Measurements from ENCODE around the gene MPST.

Gene MPST

GRCh38 chr22:37022483-37023337 lies 3.2 kb downstream of the MPST start:
- TF ChIP-seq EZH2phosphoT487 (IDR thresholded peaks at IDR 0.05; ENCODE audit: low read depth), result no peak
- TF ChIP-seq CTCF (IDR thresholded peaks at IDR 0.05; ENCODE audit: low read depth, low read length), result no peak
- peaks cover 12% of the 10 kb centered on the region for H3K4me1 ChIP-seq (ENCODE audit: low read length)
- no peak overlapping the region for H2AFZ ChIP-seq (ENCODE audit: low read depth, low read length)
- H3K36me3 ChIP-seq (replicated peaks; ENCODE audit: low read depth, low read length), result peaks cover 13% of the 10 kb centered on the region
- H3K9ac ChIP-seq (ENCODE audit: low read length), result no peak overlapping the region
- H3K79me2 ChIP-seq (ENCODE audit: low read length), result no peaks in the 10 kb centered on the region; the same call in 1 of the 2 replicates
- no peak overlapping the region for H3K4me2 ChIP-seq (ENCODE audit: low read length)
- H4K20me1 ChIP-seq (ENCODE audit: insufficient read depth, low read length), result no peaks in the 10 kb centered on the region
- H3K9me3 ChIP-seq (ENCODE audit: insufficient read depth, low read length), result no peaks in the 10 kb centered on the region
- H3K4me3 ChIP-seq (ENCODE audit: low read length), result no peak overlapping the region
- no peaks in the 10 kb centered on the region for H3K27me3 ChIP-seq (ENCODE audit: low read depth, low read length)
- H3K27ac ChIP-seq (ENCODE audit: low read length), result no peak overlapping the region

DNA sequence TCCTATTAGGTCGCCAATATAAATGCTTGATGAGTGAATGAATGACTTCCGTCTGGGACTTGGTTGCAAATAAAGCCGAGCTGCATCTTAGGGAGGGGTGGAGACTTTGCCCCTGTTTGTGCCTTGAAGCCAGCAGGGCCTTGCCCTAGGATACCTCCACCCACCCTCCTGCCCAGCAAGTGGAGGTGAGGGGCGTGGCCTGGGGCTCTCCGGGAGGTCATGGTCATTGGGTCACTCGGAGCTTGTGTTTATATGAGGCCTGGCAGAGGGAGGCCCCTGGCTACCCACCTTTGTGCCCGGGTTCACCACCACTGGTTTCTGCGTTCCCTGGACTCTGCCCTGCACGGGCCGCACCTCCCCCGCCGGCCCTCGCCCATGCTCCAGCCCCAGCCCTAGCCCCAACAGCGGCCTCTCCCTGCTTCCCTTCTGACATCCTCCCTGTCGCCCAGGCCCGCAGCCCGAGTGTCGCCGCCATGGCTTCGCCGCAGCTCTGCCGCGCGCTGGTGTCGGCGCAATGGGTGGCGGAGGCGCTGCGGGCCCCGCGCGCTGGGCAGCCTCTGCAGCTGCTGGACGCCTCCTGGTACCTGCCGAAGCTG lies 4.3 kb downstream of the MPST start:
- Histone ChIP-seq H3K27me3 (ENCODE audit: low read depth, low read length) (no peaks in the 10 kb centered on the region), H2AFZ (ENCODE audit: low read depth, low read length) (no peak overlapping the region), H3K4me3 (ENCODE audit: low read length) (no peak overlapping the region), H3K4me2 (ENCODE audit: low read length) (no peak overlapping the region), H3K9ac (ENCODE audit: low read length) (no peak overlapping the region), H4K20me1 (ENCODE audit: insufficient read depth, low read length) (no peaks in the 10 kb centered on the region), H3K4me1 (ENCODE audit: low read length) (peaks cover 8% of the 10 kb centered on the region), H3K79me2 (ENCODE audit: low read length) (no peaks in the 10 kb centered on the region; the same call in 1 of the 2 replicates), H3K36me3 (replicated peaks; ENCODE audit: low read depth, low read length) (peaks cover 16% of the 10 kb centered on the region), H3K27ac (ENCODE audit: low read length) (no peak overlapping the region), H3K9me3 (ENCODE audit: insufficient read depth, low read length) (no peaks in the 10 kb centered on the region)
- no peak for TF ChIP-seq CTCF (IDR thresholded peaks at IDR 0.05; ENCODE audit: low read depth, low read length)
- no peak for TF ChIP-seq EZH2phosphoT487 (IDR thresholded peaks at IDR 0.05; ENCODE audit: low read depth)

GRCh38 chr22:37024339-37025157 lies 5.0 kb downstream of the MPST start:
- no peaks in the 10 kb centered on the region for H4K20me1 ChIP-seq (ENCODE audit: insufficient read depth, low read length)
- no peak overlapping the region for H3K4me3 ChIP-seq (ENCODE audit: low read length)
- peaks cover 8% of the 10 kb centered on the region for H3K4me1 ChIP-seq (ENCODE audit: low read length)
- H3K36me3 ChIP-seq (replicated peaks; ENCODE audit: low read depth, low read length), result peaks cover 20% of the 10 kb centered on the region
- H3K79me2 ChIP-seq (ENCODE audit: low read length), result no peaks in the 10 kb centered on the region; the same call in 1 of the 2 replicates
- no peak overlapping the region for H3K27ac ChIP-seq (ENCODE audit: low read length)
- H3K4me2 ChIP-seq (ENCODE audit: low read length), result no peak overlapping the region
- no peak overlapping the region for H2AFZ ChIP-seq (ENCODE audit: low read depth, low read length)
- no peaks in the 10 kb centered on the region for H3K27me3 ChIP-seq (ENCODE audit: low read depth, low read length)
- TF ChIP-seq CTCF (IDR thresholded peaks at IDR 0.05; ENCODE audit: low read depth, low read length), result no peak
- no peak for TF ChIP-seq EZH2phosphoT487 (IDR thresholded peaks at IDR 0.05; ENCODE audit: low read depth)
- no peak overlapping the region for H3K9ac ChIP-seq (ENCODE audit: low read length)
- H3K9me3 ChIP-seq (ENCODE audit: insufficient read depth, low read length), result no peaks in the 10 kb centered on the region

All from OCI-LY3 (cell line).